Activated CD4-positive, alpha-beta T cell treated with anti-CD3 and anti-CD28 coated beads for 1 hour (primary cell): ENCODE results near the gene KIR3DL3.
"Not testable (repeated sequence)": the region's sequence is repeated elsewhere in the genome, so short reads cannot be mapped to it uniquely, and the experiment has no call there.

ENCODE experiments used
- DNase-seq: peaks from one replicate; pipeline ENCODE4 v3.0.0-alpha.2; 2020

KIR3DL3 gene

DNA sequence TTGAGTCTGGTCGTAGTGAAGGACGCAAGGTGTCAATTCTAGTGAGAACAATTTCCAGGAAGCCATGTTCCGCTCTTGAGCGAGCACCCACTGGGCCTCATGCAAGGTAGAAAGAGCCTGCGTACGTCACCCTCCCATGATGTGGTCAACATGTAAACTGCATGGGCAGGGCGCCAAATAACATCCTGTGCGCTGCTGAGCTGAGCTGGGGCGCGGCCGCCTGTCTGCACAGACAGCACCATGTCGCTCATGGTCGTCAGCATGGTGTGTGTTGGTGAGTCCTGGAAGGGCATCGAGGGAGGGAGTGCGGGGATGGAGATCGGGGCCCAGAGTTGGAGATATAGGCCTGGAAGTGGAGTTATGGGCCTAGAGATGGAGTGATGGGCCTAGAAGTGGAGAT is 14.1 kb downstream of the KIR3DL3 start, which contains the start of gene KIR2DL3:
Gene KIR2DL3, plus strand, starts transcription at position 208 of the 400 bp plus-strand sequence. Its CDS starts 33 bp downstream, at position 241.
- not testable (repeated sequence) for DNase-seq

DNA sequence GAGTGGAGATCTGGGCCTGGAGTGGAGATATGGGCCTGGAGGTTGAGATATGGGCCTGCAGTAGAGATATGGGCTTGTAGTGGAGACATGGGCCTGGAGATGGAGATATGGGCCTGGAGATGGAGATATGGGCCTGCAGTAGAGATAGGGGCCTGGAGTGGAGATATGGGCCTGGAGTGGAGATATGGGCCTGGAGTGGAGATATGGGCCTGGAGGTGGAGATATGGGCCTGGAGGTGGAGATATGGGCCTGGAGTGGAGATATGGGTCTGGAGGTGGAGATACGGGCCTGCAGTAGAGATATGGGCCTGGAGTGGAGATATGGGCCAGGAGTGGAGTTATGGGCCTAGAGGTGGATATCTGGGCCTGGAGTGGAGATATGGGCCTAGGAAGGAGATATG is 14.5 kb downstream of the KIR3DL3 start:
- DNase-seq = no peak

DNA sequence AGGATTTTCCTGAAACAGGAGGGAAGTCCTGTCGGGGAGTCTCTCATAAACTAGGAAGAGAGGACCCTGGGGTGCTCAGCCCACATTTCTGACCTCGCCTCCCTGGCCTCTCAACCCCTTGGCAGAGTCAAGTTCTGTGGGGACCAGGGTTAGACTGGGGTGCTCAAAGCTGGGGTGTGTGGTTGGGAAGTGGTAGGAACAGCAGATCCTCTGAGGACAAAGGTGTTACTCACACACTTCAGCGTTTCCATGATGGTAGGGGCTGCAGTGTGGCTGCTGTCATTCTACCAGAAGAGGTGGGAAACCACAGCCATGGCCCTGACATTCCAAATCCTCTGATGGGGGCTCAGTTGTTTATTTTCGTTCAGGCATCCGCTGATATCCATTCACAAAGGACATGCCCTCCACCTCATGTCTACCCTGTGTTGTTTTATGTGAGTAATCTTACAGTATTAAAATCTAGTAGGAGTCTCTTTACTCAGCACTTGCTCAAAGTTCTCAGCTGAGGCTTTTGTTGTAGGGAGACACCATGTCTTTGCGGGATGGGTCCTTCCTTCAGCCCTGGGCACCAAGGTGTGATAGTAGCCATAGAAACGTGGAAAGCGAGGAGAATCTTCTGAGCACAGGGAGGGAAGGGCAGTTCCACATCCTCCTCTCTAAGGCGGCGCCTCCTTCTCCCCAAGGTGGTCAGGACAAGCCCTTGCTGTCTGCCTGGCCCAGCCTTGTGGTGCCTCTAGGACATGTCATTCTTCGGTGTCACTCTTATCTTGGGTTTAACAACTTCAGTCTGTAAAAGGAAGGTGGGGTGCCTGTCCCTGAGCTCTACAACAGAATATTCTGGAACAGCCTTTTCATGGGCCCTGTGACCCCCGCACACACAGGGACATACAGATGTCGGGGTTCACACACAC is 15.6 kb downstream of the KIR3DL3 start:
- no peak for DNase-seq

DNA sequence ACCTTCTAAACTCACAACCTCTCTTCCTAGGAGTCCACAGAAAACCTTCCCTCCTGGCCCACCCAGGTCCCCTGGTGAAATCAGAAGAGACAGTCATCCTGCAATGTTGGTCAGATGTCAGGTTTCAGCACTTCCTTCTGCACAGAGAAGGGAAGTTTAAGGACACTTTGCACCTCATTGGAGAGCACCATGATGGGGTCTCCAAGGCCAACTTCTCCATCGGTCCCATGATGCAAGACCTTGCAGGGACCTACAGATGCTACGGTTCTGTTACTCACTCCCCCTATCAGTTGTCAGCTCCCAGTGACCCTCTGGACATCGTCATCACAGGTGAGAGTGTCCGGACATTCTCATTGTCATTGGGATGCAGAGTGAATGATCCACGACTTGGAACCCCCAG is 17.7 kb downstream of the KIR3DL3 start:
- DNase-seq = not testable (repeated sequence)

DNA sequence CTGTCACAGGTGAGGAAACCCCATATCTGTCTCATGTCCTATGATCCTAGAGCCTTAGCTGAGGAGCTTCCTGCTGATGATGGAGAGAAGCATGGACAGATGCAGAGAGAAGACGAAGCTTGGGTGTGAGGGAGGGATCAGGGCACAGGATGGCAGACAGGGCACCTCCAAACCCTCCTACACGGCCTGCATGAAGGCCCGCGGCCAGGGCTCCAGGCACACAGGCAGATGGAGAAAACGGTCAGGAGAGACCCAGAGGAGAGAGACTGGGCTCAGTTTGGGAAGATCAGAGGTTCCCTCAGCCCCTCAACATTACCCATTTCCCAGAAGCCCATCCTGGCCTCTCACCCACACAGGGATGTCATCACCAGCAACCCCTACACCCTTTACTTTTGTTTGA is 19.8 kb downstream of the KIR3DL3 start:
- DNase-seq = not testable (repeated sequence)

DNA sequence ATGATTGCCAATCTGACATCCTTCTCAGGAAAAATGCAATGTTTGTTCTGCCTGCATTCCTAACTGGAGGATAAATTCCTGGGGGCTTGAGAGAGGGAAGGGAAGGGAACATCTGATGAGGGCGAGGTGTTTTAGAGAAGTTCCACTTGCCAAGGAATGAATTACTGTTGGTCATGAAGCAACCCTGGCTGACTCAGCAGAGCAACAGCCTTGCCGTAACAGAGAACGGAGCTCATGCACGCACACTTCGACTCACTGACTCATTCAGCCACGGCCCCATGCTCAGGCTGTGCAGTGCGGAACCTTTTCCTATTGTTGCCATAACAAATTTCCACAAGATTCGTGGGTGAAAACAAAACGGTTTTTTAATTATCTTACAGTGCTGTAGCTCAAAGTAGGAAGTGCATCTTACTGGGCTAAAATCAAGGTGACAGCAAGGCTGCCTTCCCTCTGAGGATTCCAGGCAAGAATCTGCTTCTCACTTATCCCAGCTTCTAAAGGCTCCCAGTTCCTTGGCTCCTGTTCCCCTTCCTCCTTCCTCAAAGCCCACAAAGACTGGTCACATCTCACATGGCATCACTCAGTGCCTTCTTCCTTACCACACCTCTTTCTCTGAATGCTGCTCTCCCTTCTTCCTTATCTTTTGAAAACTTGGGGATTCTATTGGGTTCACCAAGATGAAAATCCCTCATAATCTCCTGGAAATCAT is 23.5 kb downstream of the KIR3DL3 start:
- DNase-seq = not testable (repeated sequence)

DNA sequence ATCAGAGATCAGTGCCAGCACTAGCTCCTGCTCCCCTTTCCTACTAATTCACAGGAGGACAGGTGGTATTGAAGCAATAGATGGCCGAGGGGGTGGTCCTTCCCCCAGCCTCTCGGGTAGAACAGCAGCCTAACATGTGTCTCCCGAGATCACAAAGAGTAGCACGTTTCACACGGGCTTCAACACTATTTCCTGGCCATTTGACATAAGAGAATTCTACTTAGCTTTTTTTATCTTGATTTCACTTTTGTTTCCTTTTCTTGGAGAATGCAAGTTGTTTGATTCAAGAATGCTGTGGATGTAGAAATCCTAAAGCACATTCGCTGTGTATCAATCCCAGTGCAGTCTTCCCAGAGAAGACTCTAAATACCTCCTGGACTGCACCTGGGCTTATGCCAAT is 26.0 kb downstream of the KIR3DL3 start:
- DNase-seq = not testable (repeated sequence)

DNA sequence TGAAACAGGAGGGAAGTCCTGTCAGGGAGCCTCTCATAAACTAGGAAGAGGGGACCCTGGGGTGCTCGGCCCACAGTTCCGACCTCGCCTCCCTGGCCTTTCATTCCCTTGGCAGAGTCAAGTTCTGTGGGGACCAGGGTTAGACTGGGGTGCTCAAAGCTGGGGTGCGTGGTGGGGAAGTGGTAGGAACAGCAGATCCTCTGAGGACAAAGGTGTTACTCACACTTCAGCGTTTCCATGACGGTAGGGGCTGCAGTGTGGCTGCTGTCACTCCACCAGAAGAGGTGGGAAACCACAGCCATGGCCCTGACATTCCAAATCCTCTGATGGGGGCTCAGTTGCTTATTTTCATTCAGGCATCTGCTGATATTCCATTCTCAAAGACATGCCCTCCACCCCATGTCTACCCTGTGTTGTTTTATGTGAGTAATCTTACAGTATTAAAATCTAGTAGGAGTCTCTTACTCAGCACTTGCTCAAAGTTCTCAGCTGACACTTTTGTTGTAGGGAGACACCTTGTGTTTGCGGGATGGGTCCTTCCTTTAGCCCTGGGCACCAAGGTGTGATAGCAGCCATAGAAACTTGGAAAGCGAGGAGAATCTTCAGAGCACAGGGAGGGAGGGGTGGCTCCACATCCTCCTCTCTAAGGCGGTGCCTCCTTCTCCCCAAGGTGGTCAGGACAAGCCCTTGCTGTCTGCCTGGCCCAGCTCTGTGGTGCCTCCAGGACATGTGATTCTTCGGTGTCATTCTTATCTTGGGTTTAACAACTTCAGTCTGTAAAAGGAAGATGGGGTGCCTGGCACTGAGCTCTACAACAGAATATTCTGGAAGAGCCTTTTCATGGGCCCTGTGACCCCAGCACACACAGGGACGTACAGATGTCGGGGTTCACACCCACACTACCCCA is 32.2 kb downstream of the KIR3DL3 start:
- not testable (repeated sequence) for DNase-seq

DNA sequence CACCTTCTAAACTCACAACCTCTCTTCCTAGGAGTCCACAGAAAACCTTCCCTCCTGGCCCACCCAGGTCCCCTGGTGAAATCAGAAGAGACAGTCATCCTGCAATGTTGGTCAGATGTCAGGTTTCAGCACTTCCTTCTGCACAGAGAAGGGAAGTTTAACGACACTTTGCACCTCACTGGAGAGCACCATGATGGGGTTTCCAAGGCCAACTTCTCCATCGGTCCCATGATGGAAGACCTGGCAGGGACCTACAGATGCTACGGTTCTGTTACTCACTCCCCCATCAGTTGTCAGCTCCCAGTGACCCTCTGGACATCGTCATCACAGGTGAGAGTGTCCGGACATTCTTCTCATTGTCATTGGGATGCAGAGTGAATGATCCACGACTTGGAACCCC is 34.3 kb downstream of the KIR3DL3 start:
- not testable (repeated sequence) for DNase-seq

DNA sequence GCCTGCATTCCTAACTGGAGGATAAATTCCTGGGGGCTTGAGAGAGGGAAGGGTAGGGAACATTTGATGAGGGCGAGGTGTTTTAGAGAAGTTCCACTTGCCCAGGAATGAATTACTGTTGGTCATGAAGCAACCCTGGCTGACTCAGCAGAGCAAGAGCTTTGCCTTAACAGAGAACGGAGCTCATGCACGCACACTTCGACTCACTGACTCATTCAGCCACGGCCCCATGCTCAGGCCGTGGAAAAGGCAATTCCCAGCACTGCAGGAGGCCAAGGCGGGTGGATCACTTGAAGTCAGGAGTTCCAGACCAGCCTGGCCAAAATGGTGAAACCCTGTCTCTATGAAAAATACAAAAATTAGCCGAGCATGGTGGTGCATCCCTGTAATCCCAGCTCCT is 40.0 kb downstream of the KIR3DL3 start:
- DNase-seq = not testable (repeated sequence)

DNA sequence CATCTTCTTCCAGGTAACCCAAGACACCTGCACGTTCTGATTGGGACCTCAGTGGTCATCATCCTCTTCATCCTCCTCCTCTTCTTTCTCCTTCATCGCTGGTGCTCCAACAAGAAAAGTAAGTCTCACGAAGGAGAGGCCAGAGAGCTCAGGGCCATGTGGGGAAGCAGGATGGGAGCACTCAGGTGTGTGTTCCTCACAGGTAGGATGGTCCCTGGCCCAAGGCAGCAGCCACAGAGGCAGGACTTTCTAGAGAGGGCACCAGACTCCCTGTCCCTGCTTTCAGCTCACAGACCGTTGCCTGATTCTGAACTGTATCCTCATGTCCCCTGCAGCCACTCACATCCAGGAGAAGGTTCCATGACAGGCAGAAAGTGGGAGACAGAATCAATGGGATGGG is 42.2 kb downstream of the KIR3DL3 start:
- not testable (repeated sequence) for DNase-seq

DNA sequence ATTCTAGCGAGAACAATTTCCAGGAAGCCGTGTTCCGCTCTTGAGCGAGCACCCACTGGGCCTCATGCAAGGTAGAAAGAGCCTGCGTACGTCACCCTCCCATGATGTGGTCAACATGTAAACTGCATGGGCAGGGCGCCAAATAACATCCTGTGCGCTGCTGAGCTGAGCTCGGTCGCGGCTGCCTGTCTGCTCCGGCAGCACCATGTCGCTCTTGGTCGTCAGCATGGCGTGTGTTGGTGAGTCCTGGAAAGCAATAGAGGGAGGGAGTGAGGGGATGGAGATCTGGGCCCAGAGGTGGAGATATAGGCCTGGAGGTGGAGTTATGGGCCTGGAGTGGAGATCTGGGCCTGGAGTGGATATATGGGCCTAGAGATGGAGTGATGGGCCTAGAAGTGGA is 45.4 kb downstream of the KIR3DL3 start, which contains the start of gene KIR2DL1:
Gene KIR2DL1, plus strand, starts transcription at position 148 of the 400 bp plus-strand sequence. Its CDS starts 58 bp downstream, at position 206.
- DNase-seq = not testable (repeated sequence)

DNA sequence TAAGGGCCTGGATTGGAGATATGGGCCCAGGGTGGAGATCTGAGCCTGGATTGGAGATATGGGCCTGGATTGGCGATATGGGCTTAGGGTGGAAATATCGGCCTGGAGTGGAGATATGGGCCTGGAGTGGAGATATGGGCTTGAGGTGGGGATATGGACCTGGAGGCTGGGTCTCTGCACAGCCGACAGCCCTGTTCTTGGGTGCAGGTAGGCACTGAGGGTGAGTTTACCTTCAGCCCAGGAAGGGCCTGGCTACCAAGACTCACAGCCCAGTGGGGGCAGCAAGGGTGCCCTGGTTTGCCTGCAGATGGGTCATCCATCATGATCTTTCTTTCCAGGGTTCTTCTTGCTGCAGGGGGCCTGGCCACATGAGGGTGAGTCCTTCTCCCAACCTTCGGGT is 46.3 kb downstream of the KIR3DL3 start:
- not testable (repeated sequence) for DNase-seq

DNA sequence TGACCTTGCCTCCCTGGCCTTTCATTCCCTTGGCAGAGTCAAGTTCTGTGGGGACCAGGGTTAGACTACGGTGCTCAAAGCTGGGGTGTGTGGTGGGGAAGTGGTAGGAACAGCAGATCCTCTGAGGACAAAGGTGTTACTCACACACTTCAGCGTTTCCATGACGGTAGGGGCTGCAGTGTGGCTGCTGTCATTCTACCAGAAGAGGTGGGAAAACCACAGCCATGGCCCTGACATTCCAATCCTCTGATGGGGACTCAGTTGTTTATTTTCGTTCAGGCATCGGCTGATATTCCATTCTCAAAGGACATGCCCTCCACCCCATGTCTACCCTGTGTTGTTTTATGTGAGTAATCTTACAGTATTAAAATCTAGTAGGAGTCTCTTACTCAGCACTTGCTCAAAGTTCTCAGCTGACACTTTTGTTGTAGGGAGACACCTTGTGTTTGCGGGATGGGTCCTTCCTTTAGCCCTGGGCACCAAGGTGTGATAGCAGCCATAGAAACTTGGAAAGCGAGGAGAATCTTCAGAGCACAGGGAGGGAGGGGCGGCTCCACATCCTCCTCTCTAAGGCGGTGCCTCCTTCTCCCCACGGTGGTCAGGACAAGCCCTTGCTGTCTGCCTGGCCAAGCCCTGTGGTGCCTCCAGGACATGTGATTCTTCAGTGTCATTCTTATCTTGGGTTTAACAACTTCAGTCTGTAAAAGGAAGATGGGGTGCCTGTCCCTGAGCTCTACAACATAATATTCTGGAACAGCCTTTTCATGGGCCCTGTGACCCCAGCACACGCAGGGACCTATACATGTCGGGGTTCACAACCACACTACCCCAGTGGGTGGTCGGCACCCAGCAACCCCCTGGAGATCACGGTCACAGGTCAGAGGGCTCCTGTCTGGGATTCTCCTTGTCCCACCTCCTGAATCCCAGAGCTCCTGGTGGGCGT is 47.0 kb downstream of the KIR3DL3 start:
- not testable (repeated sequence) for DNase-seq

DNA sequence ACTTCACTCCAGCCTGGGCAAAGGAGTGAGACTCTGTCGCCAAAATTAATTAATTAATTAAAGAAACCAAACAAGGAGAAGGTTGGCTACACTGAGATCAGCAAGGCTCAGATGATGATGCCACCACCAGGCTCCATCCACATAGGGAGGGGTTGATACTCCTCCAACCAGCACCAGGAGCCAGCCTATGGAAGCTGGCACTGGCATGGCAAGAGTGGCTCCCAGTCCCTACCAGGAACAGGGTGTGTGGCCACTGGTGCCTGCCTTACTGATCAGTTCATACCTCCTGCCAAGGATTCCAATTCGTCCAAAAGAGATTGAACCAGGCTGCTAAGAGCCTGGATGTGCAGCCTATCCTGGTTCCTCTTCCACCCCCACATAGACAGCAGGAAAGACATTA is 48.4 kb downstream of the KIR3DL3 start:
- DNase-seq = not testable (repeated sequence)

DNA sequence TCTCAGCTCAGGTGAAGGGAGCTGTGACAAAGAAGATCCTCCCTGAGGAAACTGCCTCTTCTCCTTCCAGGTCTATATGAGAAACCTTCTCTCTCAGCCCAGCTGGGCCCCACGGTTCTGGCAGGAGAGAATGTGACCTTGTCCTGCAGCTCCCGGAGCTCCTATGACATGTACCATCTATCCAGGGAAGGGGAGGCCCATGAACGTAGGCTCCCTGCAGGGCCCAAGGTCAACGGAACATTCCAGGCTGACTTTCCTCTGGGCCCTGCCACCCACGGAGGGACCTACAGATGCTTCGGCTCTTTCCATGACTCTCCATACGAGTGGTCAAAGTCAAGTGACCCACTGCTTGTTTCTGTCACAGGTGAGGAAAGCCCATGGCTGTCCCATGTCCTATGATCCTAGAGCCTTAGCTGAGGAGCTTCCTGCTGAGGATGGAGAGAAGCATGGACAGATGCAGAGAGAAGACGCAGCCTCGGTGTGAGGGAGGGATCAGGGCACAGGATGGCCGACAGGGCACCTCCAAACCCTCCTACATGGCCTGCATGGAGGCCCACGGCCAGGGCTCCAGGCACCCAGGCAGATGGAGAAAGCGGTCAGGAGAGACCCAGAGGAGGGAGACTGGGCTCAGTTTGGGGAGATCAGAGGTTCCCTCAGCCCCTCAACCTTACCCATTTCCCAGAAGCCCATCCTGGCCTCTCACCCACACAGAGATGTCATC is 51.0 kb downstream of the KIR3DL3 start:
- DNase-seq = not testable (repeated sequence)

DNA sequence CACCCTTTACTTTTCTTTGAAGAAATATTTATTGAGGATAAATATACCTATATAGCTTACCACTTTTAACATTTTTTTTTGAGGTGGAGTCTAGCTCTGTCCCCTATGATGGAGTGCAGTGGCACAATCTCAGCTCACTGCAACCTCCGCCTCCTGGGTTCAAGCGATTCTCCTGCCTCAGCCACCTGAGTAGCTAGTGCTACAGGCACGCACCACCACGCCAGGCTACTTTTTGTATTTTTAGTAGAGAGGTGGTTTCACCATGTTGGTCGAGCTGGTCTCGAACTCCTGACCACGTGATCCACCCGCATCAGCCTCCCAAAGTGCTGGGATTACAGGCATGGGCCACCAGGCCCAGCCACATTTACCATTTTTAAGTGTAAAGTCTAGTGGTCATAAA is 51.6 kb downstream of the KIR3DL3 start:
- DNase-seq = not testable (repeated sequence)

DNA sequence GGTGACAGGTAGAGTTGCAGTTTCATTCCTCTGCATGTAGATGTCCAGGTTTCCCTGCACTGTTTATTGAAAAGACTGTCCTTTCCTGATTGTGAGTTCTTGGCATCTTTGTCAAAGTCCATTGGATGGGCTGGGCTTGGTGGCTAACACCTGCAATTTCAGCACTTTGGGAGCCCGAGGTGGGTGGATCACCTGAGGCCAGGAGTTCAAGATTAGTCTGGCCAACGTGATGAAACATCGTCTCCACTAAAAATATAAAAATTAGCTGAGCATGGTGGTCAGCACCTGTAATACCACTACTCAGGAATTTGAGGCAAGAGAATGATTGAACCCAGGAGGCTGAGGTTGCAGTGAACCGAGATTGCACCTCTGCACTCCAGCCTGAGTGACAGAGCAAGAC is 53.6 kb downstream of the KIR3DL3 start:
- not testable (repeated sequence) for DNase-seq

DNA sequence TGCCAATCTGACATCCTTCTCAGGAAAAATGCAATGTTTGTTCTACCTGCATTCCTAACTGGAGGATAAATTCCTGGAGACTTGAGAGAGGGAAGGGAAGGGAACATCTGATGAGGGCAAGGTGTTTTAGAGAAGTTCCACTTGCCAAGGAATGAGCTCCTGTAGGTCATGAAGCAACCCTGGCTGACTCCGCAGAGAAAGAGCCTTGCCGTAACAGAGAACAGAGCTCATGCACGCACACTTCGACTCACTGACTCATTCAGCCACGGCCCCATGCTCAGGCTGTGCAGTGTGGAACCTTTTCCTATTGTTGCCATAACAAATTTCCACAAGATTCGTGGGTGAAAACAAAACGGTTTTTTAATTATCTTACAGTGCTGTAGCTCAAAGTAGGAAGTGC is 54.7 kb downstream of the KIR3DL3 start:
- not testable (repeated sequence) for DNase-seq

DNA sequence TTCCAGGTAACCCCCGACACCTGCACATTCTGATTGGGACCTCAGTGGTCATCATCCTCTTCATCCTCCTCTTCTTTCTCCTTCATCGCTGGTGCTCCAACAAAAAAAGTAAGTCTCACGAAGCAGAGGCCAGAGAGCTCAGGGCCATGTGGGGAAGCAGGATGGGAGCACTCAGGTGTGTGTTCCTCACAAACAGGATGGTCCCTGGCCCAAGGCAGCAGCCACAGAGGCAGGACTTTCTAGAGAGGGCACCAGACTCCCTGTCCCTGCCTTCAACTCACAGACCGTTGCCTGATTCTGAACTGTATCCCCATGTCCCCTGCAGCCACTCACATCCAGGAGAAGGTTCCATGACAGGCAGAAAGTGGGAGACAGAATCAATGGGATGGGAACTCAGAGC is 58.7 kb downstream of the KIR3DL3 start:
- not testable (repeated sequence) for DNase-seq
